Fibroblast of the aortic adventitia (primary cell): ENCODE measurements around the gene HLF. TPM values are rescaled to one million over a fixed set of nuclear protein-coding genes. Genes with fewer than 3 reads are reported as not detected.

Experiments
- DNase-seq: peaks from one replicate; pipeline ENCODE4 v3.0.0-alpha.2; 2010; ENCODE audit warnings: low read depth
- H3K4me3 ChIP-seq: 2 replicates; pipeline ENCODE4 v1.5.1; 2011; ENCODE audit warnings: low read depth, mild to moderate bottlenecking, control low read depth, low read length, moderate library complexity
- total RNA-seq: library from RNA; depleted of rRNA; stranded (reverse); fragments of >200 nt; gene quantifications from 2 replicates; pipeline ENCODE4 v1.2.3, GENCODE V29; 2012; ENCODE audit warnings: low replicate concordance
- TF ChIP-seq, protein P1 (sequence below): IDR thresholded peaks from 2 replicates; pipeline ENCODE4 v1.5.1; 2011; ENCODE audit warnings: mild to moderate bottlenecking, low read length, control low read depth, inconsistent platforms; ENCODE audit not compliant: insufficient read depth

The HLF gene
- total RNA-seq, 1 donor = 4.4 TPM

DNA sequence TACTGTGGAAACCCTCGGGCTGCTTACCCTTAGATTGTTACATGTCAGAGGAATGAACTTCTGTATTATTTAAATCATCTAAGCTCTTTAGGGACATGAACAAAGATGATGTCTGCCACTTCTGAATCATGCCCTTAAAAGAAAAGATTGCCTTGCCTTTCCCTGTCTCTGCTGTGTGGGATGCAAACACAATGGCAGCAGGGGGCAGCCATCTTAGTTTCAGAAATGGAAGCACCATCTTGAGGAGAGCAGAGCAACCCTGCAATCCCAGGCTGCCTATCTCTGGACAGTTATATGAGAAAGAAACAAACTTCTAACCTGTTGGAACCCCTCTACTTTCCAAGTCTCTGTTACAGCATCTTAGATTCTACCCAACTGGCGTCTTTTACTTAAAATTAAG is 16.7 kb upstream of the HLF start:
- no peak overlapping the region for H3K4me3 ChIP-seq
- no peak for DNase-seq
- TF ChIP-seq, protein P1, sequence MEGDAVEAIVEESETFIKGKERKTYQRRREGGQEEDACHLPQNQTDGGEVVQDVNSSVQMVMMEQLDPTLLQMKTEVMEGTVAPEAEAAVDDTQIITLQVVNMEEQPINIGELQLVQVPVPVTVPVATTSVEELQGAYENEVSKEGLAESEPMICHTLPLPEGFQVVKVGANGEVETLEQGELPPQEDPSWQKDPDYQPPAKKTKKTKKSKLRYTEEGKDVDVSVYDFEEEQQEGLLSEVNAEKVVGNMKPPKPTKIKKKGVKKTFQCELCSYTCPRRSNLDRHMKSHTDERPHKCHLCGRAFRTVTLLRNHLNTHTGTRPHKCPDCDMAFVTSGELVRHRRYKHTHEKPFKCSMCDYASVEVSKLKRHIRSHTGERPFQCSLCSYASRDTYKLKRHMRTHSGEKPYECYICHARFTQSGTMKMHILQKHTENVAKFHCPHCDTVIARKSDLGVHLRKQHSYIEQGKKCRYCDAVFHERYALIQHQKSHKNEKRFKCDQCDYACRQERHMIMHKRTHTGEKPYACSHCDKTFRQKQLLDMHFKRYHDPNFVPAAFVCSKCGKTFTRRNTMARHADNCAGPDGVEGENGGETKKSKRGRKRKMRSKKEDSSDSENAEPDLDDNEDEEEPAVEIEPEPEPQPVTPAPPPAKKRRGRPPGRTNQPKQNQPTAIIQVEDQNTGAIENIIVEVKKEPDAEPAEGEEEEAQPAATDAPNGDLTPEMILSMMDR = no peak

DNA sequence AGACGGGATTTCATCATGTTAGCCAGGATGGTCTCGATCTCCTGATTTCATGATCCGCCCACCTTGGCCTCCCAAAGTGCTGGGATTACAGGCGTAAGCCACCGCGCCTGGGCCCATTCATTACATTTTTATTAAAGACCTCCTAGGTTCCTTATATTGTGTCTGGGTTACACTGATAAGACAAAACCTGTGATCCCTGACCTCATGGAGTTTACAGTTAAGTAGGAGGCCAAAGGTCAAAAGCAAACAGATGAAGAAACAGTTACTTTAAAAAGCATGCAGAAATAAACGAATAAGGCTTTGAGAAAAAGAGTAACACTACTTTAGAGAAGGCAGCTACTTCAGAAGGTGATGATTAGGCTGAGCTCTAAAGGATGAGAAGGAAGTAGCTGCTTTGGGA is 14.9 kb upstream of the HLF start:
- DNase-seq = no peak
- H3K4me3 ChIP-seq = no peak overlapping the region
- TF ChIP-seq, protein P1 = no peak

DNA sequence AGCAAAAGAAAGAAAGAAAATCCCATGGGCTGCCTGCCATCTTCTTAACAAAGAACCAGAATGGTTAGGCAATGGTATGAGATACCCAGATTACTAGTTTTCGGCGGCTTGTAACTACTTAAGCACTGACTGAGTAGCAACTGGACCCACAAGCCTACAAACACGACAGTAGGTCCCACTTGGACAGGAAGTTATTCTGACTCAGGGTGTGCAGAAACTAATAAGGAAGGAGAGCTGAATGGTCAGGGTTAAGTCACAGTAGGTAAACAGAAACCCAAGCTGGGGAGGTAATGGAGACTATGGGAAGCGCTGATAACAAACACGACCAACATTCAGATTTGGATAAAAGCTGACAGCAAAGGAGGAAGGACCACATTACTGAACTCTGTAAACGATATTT is 10.4 kb upstream of the HLF start:
- DNase-seq = no peak
- no peak overlapping the region for H3K4me3 ChIP-seq
- TF ChIP-seq, protein P1 = no peak

DNA sequence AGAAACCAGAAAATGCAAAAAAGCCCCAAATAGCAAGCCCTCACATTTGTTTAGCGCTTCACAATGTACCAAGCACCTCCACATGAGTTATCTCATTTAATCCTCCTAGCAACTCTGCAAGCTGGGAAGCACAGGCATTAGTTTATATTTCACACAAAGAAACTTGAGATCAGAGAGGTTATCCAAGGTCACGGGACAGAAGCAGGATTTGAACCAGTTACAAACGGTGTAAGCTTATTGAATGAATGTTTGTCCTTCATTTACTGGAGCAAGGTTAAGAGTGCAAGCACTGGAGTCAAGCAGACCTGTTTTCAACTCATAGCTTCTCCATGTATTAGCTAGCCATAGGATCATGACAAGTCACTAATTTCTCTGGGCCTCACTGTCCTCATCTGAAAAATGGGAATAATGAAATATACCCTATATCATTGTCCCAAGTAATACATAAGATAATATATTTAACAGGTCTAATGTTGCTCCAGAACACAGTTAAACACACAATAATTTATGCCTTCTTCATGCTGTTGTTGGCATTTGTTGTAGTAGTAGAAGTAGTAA is 6.1 kb upstream of the HLF start:
- TF ChIP-seq, protein P1 = no peak
- DNase-seq = no peak
- no peak overlapping the region for H3K4me3 ChIP-seq

DNA sequence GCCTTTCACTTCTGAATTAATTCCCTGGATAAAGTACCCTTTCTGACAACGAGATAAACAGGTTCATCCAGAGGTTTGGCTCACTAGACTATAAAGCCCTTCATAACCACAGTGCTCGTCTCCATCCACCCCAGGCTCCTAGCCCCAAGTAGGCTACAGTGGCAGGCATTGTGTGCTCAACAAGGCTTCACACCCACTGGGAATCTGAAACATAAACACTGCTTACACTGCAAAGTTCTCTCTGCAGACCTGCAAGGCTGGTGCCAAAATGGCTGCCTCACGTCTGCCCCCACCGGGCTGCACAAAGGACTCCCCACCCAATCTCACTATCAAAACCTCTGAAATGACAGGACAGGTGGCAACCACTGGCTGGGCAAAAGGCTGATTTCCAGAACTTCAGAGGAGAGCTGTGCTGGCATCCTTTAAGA is 5.1 kb upstream of the HLF start:
- DNase-seq = no peak
- H3K4me3 ChIP-seq = no peak overlapping the region
- TF ChIP-seq, protein P1 = no peak

DNA sequence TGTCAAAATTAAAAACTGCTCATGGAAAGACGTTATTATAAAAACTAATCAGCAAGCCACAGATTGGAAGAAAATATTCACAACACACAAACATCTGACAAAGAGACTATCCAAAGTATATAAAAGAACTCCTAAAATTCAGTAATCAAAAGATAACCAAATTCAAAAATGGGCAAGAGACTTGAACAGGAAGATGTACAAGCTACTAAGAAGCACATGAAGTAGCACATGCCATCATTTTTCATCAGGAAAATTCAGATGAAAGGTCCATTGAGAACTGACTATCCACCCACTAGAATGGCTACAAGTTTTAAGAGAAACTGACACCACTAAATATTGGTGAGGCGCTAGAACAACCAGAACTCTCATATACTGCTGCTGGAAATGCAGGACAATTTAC is 3.4 kb upstream of the HLF start:
- H3K4me3 ChIP-seq = no peak overlapping the region
- DNase-seq = no peak
- TF ChIP-seq, protein P1 = no peak
